ENCODE results near the gene STK32A.

The STK32A gene

GRCh38 chr5:147317978-147318684 is 83.3 kb downstream of the STK32A start:
- ATAC-seq (ENCODE audit: insufficient read depth, low read depth), result no peak
- H3K9ac ChIP-seq (ENCODE audit: low read depth, low read length), result no peak overlapping the region
- DNase-seq, result no peak
- H3K4me3 ChIP-seq (ENCODE audit: low read depth in 1 of 2, low read length in 2 of 2), result no peak overlapping the region
- no peak overlapping the region for H3K27ac ChIP-seq (ENCODE audit: low read length)
- no peaks in the 10 kb centered on the region for H3K79me2 ChIP-seq (ENCODE audit: insufficient read depth, low read length)
- no peaks in the 10 kb centered on the region for H3K9me3 ChIP-seq (ENCODE audit: insufficient read depth, low read length, severe bottlenecking)
- H3K27me3 ChIP-seq (ENCODE audit: insufficient read depth, low read length, poor library complexity), result no peaks in the 10 kb centered on the region
- no peak overlapping the region for H3K4me2 ChIP-seq (ENCODE audit: insufficient read depth, low read length)
- H2AFZ ChIP-seq (ENCODE audit: low read depth, low read length), result no peak overlapping the region
- H4K20me1 ChIP-seq (ENCODE audit: insufficient read depth, low read length), result no peaks in the 10 kb centered on the region
- TF ChIP-seq CTCF (IDR thresholded peaks at IDR 0.05; ENCODE audit: borderline replicate concordance, extremely low read depth, low read length, poor library complexity, severe bottlenecking), result no peak
- no peak for TF ChIP-seq EZH2 (IDR thresholded peaks at IDR 0.05; ENCODE audit: borderline replicate concordance, low read depth, low read length, severe bottlenecking)
- H3K36me3 ChIP-seq (ENCODE audit: insufficient read depth, low read length), result no peaks in the 10 kb centered on the region
- H3K4me1 ChIP-seq (ENCODE audit: insufficient read depth, low read length), result no peaks in the 10 kb centered on the region

- Histone ChIP-seq H3K27ac (ENCODE audit: low read length) (no peak overlapping the region), H2AFZ (ENCODE audit: low read depth, low read length) (no peak overlapping the region), H3K4me2 (ENCODE audit: insufficient read depth, low read length) (no peak overlapping the region), H4K20me1 (ENCODE audit: insufficient read depth, low read length) (no peaks in the 10 kb centered on the region), H3K36me3 (ENCODE audit: insufficient read depth, low read length) (no peaks in the 10 kb centered on the region), H3K4me3 (ENCODE audit: low read depth in 1 of 2, low read length in 2 of 2) (no peak overlapping the region), H3K4me1 (ENCODE audit: insufficient read depth, low read length) (no peaks in the 10 kb centered on the region), H3K79me2 (ENCODE audit: insufficient read depth, low read length) (no peaks in the 10 kb centered on the region), H3K27me3 (ENCODE audit: insufficient read depth, low read length, poor library complexity) (no peaks in the 10 kb centered on the region), H3K9ac (ENCODE audit: low read depth, low read length) (no peak overlapping the region), H3K9me3 (ENCODE audit: insufficient read depth, low read length, severe bottlenecking) (no peaks in the 10 kb centered on the region)
- no peak for DNase-seq
- ATAC-seq (ENCODE audit: insufficient read depth, low read depth), result no peak
- no peak for TF ChIP-seq CTCF (IDR thresholded peaks at IDR 0.05; ENCODE audit: borderline replicate concordance, extremely low read depth, low read length, poor library complexity, severe bottlenecking)
- TF ChIP-seq EZH2 (IDR thresholded peaks at IDR 0.05; ENCODE audit: borderline replicate concordance, low read depth, low read length, severe bottlenecking), result no peak
Measured at GRCh38 chr5:147321569-147321968, 86.7 kb downstream of the STK32A start.

GRCh38 chr5:147327421-147327820 is 92.6 kb downstream of the STK32A start:
- no peak for TF ChIP-seq CTCF (IDR thresholded peaks at IDR 0.05; ENCODE audit: borderline replicate concordance, extremely low read depth, low read length, poor library complexity, severe bottlenecking)
- no peak for TF ChIP-seq EZH2 (IDR thresholded peaks at IDR 0.05; ENCODE audit: borderline replicate concordance, low read depth, low read length, severe bottlenecking)
- no peak overlapping the region for H3K9ac ChIP-seq (ENCODE audit: low read depth, low read length)
- H3K79me2 ChIP-seq (ENCODE audit: insufficient read depth, low read length), result no peaks in the 10 kb centered on the region
- no peak overlapping the region for H2AFZ ChIP-seq (ENCODE audit: low read depth, low read length)
- DNase-seq (no peak), ATAC-seq (ENCODE audit: insufficient read depth, low read depth) (no peak)
- no peaks in the 10 kb centered on the region for H3K4me1 ChIP-seq (ENCODE audit: insufficient read depth, low read length)
- no peak overlapping the region for H3K27ac ChIP-seq (ENCODE audit: low read length)
- H3K36me3 ChIP-seq (ENCODE audit: insufficient read depth, low read length), result no peaks in the 10 kb centered on the region
- no peaks in the 10 kb centered on the region for H3K27me3 ChIP-seq (ENCODE audit: insufficient read depth, low read length, poor library complexity)
- no peaks in the 10 kb centered on the region for H4K20me1 ChIP-seq (ENCODE audit: insufficient read depth, low read length)
- H3K9me3 ChIP-seq (ENCODE audit: insufficient read depth, low read length, severe bottlenecking), result no peaks in the 10 kb centered on the region
- no peak overlapping the region for H3K4me3 ChIP-seq (ENCODE audit: low read depth in 1 of 2, low read length in 2 of 2)
- H3K4me2 ChIP-seq (ENCODE audit: insufficient read depth, low read length), result no peak overlapping the region

Data from DND-41 (cell line).